D341Med (cell line): ENCODE data around the gene OR1F1.
A peak's percentile ranks its signal among the peaks of the same experiment; 100 is the strongest.
"Not testable (repeated sequence)": the region's sequence is repeated elsewhere in the genome, so short reads cannot be mapped to it uniquely, and the experiment has no call there.

Experiments
- DNase-seq: peaks from one replicate; pipeline ENCODE4 v3.0.0; 2012; ENCODE audit warnings: low spot score

The OR1F1 gene

DNA sequence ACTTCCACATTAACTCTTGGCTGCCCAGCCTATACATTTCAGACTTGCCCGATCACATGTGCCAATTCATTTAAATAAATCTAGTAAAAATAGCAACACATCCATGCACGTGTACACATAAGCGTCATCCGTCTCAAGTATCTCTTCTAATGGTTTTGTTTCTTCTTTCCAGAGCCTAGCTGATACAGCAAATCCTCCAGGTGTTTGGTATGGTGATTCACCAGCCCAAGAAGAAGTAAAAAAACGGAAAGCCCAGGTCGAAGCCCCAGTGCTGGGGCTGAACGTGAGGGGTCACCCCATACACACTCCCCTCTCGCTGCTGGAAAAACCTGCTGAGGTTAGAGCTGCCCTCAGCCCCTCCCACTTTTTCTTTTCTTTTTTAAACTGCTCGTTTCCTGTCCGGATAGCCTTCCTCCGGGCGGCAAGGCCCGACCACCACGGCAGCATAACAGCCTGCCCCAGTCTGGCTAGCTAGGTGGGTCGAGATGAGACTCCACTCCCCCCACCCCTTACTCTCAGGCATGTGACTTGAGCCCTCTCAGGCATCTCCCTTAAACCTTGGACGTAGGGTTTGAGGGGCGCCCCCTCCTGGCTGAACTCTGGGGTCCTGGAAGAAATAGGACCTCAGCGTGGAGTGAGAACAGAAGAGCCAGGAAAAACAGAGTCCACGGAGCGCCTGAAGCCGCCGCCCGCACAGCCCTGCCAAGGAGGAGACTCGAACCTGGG lies 13.9 kb upstream of the OR1F1 start:
- DNase-seq = peak; percentile 59

DNA sequence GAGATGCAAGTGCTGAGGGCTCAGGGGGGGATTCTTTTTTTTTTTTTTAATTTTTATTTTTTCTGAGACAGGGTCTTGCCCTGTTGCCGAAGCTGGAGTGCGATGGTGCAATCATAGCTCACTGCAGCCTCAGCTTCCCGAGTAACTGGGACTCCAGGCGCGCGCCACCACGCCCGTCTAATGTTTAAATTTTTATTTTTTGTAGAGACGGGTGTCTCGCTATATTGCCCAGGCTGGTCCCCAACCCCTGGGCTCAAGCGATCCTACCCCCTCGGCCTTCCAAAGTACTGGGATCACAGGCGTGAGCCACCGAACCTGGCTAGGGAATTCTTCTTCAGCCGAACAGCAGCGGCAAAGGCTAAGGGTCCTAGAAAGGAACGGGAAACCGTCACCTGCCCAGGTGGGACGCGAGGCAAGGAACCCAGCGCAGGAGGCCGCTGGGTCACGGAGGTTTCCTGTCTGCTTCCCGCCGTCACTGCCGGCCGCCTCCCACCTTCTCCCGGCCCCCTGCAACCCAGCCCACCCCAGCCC lies 13.3 kb upstream of the OR1F1 start:
- no peak for DNase-seq

DNA sequence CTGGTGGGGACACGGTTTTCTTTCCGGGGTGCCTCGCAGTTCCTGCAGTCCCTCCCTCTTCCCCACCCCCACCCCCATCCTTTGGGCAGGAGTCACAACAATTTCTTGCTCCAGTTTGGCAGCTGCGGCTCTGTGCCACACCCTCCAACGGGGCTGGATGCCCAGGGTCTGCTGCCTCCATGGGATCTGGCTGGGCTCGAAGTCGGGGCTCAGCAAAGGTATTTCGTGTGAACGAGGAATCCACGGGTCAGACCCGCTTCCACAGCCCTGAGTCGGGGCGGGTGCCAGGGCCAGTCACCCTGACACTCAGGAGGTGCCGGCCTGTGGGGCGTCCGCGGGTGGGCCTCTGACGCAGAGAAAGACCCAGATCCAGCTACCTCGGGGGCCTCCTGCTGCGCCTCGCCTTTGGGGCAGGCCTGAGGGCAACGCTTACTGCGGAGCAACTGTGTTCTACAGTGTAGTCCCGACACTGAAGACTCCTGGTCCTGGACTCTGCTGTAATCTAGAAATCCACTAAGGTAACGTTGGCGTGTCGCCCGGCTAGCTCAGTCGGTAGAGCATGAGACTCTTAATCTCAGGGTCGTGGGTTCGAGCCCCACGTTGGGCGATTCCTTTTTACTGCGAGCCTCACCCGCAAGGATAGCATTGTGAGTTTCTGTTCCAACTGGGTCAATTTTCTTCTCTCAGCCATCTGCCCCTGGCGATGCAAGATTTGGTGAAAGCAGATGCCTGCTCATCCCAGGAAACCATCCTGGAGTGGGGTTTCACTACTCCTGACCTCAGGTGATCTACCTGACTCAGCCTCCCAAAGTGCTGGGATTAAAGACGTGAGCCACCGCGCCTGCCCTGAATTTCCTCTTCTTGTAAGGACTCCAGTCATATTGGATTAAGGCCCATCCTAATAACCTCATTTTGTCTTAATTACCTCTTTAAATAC lies 12.6 kb upstream of the OR1F1 start:
- DNase-seq = peak; percentile 63

DNA sequence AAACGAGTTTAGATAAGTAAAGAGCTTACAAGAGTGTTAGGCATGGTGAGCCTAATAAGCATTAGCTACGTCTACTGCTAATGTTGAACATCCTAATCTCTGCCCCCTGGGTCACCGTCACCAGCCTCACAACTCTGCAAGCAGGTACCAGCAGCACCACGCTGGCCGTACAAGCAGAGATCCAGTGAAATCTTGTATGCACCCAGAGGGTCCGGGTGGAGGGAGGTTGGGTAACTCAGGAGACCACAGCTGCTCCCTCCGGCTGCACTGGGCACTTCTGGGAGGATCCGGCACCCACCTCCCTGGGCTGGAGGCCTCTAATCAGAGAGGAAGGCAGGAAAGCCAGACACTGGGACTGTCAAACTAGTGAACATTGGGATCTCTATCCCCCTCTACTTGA lies 8.4 kb upstream of the OR1F1 start:
- no peak for DNase-seq

DNA sequence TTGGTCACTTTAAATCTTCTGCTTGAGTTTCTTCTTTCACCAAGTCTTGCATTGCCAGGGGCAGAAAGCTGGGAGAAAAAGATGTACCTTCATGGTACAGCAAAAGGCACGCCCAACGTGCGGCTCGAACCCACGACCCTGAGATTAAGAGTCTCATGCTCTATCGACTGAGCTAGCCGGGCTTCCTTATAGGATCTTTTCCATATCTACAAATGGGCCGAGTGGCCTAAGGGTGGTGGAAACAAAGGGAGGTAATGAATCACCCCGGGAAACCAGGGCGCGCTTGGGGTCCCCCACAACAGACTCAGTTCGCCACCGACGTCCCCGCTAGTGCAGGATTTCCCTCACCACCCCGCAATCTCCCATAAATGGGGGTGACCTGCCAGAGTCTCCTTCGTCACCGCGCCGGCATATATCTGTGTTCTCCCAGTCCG lies 7.5 kb upstream of the OR1F1 start:
- no peak for DNase-seq

DNA sequence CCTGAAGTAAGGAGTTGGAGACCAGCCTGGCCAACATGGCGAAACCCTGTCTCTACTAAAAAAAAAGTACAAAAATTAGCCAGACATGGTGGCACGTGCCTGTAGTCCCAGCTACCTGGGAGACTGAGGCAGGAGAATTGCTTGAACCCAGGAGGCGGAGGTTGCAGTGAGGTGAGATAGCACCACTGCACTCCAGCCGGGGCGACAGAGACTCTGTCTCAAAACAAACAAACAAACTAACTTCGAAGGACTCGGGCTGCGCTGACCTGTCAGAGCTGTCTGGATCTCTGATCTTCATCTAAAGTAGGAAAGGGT lies 5.8 kb upstream of the OR1F1 start:
- DNase-seq = not testable (repeated sequence)

DNA sequence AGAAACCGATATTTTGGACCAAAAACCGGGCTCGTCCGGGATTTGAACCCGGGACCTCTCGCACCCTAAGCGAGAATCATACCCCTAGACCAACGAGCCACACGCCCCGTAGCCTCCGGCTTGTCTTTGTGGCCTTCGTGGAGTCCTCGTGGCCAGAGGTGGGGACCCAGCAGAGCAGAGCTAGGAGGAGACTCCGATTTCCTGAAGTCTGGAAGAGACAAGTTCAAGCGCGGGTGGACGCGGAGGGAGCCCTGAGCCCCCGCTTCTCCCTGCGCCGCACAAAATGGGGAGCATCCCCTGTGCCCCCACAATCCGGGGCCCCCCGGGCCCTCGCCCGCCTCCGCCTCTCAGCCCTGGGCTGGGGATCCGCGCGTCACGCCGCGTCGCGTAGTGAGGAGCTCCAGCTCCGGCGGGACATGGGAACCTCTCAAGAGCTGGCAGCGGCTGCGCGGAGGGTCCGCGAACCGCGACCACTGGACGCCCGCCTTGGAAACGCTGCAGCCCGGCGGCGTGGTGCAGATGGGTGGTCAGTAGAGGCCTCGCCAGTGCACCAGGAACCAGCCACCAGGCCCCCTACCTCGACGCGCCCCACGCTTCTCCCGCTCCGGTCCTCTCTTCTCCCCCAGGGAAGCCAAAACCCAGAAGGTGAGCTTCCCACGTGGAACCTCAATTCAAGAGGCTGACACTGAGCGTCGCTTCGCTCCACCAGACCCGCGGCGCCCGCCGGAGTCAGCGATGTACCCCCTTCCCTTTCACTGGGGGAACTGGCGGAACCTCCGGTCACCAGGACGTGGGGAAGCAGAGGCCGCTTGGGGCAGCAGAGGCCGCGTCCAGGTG lies 5.2 kb upstream of the OR1F1 start:
- peak; percentile 71 for DNase-seq

DNA sequence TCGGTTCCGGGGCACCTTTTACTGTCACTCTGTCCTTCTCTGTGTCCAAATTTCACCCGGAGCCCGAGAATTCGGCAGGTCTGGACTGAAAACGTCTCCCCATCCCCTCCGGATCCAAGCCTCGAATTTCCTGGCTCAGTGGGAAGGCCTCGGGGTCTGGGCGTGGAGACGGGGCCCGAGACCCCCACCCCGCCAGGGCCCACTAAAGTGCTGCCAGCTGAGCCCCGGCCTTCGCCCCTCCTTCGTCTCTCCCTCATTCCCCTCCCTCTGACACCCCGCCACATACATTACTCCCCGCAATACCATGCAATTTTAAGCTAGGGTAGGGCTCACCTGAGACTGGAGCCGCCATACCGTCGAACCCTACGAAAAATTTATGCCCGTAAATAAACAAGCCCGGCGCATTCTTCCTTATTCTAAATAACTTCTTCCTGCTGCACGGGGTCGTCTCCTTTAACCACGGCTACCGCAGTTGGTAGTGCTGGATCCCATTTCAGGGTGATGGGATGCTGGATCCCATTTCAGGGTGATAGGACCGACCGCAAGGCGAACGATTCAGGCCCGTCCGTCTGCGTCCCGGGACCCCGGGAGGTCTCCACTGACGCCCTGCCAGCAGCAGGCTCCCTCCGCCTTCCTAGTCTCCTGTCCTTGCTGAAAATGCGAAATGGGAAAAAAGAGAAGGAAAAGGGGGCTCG lies 4.4 kb upstream of the OR1F1 start:
- no peak for DNase-seq

DNA sequence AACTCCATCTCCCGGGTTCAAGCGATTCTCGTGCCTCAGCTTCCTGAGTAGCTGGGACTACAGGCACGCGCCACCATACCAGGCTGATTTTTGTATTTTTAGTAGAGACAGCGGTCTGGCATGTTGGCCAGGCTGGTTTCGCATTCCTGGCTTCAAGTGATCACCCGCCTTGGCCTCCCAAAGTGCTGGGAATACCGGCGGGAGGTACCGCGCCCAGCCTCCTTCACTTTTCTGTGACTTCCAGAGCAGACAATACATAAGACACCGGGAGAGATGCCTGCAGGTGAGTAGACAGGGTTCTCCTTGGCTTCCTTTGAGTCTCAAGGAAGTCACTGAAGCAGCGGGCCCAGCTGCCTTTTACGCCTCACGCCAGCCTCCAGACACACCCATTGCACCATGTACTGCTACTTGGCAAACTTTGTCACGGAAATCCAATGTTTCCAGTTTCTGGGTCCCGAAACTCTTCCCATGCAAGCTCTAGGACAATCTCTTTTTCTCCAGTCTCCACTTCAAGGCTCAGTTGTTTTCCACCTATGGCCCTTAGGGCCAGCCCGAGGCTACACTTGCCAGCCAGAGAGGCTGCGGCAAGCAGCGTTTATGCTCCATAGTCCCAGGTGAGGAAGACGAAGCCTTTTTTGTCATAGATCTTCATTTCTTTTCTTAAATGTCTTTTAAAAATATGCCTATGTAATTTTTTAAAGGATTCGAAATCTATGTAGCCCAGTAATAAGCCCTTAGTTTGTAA lies 886 bp upstream of the OR1F1 start:
- DNase-seq = no peak

DNA sequence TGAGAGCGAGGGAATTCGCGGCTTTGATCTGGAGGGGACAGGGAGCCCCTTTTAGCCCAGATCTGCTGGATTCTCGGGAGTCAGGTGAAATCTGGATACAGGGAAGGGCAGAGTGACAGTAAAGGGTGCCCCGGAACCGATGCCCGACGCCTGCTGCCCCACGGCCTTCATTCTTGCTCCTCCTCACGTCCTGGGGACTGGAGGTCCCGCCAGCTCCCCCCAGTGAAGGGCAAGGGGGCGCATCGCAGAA lies 596 bp downstream of the OR1F1 start:
- DNase-seq = no peak

DNA sequence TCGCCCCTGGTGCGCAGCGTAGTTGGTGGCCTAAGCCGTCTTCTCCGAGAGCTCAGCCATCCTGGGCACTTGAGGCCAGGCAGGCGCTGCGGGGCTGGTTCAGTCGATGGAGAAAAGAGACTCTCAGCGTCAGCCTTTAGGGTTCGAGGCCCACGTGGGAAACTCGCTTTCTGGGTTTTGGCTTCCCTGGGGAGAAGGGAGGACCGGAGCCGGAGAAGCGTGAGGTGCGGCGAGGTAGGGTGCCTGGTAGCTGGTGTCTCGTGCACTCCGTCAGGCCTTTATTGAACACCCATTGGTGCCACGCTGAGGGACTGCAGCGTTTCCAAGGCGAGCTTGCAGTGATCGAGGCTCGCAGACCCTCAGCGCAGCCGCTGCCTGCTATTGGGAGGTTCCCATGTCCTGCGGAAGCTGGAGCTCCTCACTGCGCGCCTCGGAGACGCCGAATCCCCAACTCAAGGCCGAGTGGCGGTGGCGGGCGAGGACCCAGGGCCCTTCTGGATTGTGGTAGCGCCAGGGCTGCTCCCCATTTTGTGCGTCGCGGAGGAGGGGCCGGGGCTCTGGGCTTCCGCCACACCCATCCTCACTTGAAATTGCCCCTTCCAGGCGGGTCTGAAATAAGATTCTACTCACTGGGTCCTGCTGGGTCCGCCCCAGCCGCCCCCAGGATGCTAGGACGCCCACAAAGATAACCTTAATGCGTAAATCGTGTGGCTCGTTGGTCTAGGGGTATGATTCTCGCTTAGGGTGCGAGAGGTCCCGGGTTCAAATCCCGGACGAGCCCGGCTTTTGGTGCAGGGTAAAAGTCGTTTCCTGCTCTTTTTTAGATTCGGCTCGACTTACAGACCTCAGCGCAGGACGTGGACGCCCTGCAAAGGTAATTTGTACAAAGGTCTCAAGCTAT lies 1.2 kb downstream of the OR1F1 start:
- peak; percentile 68 for DNase-seq

DNA sequence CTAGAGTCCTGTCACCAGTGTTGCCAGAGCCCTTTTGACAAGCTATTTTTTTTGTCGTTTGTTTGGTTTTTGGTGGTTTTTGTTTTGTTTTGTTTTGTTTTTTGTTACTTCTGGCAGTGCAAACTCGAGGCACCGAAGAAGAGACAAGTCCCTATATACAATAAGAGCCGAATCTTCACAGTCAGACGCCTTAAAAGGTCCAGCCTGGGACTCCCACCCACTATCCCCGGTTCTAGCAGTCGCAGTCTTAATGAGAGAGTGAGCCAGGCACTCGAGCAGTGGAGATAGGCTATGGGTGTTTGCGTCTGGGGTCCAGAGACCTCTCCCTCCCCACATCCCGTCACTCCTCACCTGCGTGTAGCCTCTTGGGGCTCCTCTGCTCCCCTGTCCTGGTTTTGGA lies 1.9 kb downstream of the OR1F1 start:
- no peak for DNase-seq

DNA sequence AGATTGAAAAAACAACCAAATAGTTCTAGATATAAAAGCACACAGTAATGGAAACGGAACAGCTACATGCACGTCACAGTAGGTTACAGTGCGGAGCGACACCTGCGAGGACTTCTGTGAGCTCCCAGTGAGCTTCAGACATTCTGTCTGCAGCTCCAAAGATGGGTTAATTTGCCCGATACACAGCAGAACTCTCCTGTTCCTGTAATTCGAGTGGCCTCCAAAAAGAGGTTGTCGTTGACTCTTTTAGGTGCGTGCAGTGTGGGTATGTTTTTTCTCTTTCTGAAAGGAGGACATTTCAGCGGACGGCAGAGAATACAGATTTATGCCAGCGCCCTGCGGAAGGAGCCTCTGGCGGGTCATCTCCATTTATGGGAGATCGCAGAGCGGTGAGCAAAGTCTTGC lies 2.9 kb downstream of the OR1F1 start:
- DNase-seq = no peak

DNA sequence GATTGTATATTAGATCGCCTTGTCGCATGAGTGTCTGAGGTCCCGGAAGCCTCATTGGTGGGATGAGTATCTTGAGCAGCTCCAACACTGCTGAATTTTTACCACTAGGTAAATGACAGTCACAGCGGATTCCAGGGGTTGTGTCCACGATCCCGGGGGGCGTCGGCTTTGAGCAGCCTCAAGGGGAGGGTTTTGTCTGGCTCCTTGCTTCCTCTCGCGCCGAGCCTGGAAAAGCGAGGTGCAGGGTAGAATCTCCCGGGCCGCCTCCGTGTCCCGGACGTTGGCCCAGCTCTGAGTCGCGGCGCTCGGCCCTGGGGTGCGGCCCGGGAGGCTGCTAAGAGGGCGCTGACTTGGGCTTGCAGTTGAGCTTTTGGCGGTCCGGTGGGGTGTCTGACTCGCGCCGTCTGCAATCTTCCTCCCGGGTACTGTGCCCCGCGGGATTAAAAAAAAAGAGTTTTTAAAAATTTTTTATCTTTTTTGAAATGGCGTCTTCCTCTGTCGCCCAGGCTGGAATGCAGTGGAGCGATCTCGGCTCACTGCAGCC lies 4.5 kb downstream of the OR1F1 start:
- no peak for DNase-seq

DNA sequence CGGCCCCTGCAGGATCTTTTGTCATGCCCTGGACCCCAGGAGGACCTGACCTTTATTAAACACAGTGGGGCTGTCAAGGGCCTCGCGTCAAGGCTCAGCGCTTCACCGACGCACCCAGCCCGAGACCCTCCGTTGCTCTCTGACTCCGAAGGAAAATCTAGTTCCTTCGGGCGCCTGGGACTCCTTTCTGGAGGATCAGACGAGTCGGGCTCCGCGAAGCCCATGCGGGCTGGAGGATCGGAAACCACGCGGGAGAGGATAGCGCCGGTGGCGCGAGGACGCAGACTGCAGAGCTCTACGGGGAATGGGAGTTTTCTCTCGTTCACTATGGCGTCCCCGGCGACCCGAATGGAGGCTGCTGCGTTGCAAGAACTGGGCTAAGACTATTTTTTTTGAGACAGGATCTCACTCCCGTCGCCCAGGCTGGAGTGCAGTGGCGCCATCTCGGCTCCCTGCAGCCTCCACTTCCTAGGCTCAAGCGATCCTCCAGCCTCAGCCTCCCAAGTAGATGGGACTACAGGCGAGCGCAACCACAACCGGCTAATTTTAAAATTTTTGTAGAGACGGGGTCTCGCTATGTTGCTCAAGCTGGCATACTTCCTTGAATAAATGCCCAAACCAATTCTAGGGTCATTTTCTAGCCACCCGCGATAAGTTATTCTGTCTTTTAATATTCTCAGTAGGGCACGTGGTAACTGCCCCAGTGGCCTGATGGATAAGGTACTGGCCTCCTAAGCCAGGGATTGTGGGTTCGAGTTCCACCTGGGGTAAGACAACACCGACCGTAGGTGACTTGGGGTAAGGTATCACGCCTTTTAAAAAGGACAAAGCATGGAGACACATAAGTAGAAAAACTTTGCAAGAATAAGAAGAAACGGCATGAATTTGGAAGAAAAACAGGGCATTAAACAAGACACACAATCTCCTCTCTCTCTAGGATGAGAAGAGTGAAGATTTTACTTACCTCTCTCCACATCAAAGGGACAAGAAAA lies 5.5 kb downstream of the OR1F1 start:
- DNase-seq = no peak

DNA sequence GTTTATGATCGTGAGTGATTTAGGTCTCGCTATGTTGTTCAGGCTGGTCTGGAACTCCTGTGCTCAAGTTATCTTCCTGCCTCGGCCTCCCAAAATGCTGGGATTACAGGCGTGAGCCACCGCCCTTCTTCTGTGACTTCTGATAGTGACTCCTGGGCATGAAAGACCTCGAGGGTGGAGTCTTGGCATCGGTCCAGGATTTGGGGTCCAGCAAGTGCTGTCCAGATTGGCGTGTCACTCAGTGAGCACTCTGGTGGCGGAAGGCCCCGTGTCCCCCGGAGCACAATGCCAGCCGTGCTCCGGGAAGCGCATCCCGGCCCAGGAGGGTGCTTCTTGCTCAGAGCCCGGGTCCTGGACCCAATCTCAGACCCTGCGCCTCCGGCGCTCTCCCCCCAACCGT lies 6.8 kb downstream of the OR1F1 start:
- DNase-seq = no peak

DNA sequence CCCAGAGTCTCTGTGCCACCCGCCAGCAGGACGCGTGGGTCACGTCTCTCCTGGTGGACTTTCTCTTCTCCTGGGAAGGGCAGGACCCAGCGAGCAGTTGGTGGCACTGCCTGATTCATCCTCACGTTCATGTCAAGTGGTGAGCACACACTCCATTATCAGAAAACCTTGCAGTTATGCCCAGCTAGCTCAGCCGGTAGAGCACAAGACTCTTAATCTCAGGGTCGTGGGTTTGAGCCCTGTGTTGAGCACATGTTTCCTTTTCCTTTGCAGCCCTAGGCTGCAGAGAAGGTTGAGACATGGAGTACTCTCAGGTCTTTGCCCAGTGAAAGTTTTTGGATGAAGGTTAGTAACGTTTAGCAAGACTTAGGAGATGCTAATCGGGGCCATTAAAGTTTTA lies 8.0 kb downstream of the OR1F1 start:
- DNase-seq = no peak

DNA sequence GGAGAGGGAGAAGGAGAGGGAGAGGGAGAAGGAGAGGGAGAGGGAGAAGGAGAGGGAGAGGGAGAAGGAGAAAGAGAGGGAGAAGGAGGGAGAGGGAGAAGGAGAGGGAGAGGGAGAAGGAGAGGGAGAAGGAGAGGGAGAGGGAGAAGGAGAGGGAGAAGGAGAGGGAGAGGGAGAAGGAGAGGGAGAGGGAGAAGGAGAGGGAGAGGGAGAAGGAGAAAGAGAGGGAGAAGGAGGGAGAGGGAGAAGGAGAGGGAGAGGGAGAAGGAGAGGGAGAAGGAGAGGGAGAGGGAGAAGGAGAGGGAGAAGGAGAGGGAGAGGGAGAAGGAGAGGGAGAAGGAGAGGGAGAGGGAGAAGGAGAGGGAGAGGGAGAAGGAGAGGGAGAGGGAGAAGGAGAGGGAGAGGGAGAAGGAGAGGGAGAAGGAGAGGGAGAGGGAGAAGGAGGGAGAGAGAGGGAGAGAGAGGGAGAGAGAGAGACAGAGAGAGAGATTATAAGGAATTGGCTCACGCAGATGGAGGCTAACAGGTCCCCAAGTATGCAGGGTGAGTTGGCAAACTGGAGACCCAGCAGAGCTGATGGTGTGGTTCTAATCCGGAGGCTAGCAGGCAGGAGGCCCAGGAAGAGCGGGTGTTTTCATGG lies 9.8 kb downstream of the OR1F1 start:
- DNase-seq = not testable (repeated sequence)
